Adrenal gland (tissue), 5 donors: ENCODE data around the gene CAPN13.

Source experiments
- POLR2A ChIP-seq, 2 donors: fragments of 450-650 bp; IDR thresholded peaks; one replicate each; pipeline ENCODE4 v1.6.1; 2017; ENCODE audit warnings: antibody characterized with exemption in 2 of 2, mild to moderate bottlenecking in 2 of 2, moderate library complexity in 1 of 2
- TF ChIP-seq, protein P1 (sequence below), 6 experiments: fragments of 450-650 bp in 4 of 6; fragments of 200-600 bp in 2 of 6; sonication (generic) in 1 of 6; IDR thresholded peaks; 1 replicate in 5 of 6; 2 replicates in 1 of 6; pipeline versions ENCODE4 v1.5.1 to v1.8.0; 2016 to 2021; ENCODE audit warnings: antibody characterized with exemption in 6 of 6, mild to moderate bottlenecking in 2 of 6, moderate library complexity in 1 of 6
- donor health status: DM: no; HTN: no; CAD: no.

GRCh38 chr2:30731706-30732105 is 75.5 kb downstream of the CAPN13 start:
- TF ChIP-seq, protein P1, sequence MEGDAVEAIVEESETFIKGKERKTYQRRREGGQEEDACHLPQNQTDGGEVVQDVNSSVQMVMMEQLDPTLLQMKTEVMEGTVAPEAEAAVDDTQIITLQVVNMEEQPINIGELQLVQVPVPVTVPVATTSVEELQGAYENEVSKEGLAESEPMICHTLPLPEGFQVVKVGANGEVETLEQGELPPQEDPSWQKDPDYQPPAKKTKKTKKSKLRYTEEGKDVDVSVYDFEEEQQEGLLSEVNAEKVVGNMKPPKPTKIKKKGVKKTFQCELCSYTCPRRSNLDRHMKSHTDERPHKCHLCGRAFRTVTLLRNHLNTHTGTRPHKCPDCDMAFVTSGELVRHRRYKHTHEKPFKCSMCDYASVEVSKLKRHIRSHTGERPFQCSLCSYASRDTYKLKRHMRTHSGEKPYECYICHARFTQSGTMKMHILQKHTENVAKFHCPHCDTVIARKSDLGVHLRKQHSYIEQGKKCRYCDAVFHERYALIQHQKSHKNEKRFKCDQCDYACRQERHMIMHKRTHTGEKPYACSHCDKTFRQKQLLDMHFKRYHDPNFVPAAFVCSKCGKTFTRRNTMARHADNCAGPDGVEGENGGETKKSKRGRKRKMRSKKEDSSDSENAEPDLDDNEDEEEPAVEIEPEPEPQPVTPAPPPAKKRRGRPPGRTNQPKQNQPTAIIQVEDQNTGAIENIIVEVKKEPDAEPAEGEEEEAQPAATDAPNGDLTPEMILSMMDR (IDR thresholded peaks at IDR 0.05), result no peak
- no peak for TF ChIP-seq POLR2A (IDR thresholded peaks at IDR 0.05)
